ENCODE results near the gene SETD1B. TPM values are rescaled to one million over a fixed set of nuclear protein-coding genes. Genes with fewer than 3 reads are reported as not detected.

Gene SETD1B
- polyA plus RNA-seq, 4 donors: 13.6 to 17.3 (median 15.6) TPM

DNA sequence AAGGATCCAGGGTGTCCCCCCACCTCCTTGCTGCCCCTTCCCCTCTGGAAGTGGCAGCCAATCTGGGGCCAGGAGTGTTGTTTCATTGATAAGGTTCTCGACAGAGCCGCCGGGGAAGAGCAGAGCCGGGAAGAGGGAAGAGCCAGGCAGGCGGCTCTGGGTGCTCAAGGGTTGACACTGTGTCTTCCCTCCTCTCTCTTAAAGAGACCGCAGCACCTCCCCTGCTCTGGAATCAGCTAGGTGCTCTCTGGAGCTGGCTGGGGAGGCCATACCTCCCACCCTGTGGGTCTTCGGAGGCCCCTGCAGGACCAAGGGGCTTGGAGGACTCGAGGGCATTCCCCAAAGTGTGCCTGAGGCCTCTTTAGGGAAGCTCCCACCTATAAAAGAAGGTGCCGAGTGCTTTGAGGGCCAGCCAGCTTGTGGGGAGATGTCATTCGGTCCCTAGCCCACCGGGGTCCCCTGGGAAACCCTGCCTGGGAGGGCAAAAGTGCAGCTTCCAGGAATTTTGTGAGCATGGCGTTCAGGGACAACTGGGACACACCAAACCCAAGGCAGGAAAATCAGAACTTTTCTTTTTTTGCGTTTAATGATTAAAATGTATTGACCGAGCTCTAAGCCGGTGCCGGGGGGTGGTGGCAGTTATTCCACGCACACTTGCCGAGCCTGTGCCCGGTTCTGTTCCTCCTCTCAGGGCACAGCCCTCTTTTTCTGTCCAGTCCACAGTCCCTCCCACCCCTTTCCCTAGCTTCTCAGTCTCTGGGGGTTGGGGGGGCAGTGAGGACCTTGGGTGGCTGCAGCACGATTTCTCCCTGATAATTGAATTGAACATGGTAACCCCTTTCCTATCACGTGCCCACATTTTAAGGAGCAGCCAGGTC is 3.0 kb downstream of the SETD1B start:
- DNase-seq (ENCODE audit: low read depth in 4 of 4, low spot score in 3 of 4): no peak

DNA sequence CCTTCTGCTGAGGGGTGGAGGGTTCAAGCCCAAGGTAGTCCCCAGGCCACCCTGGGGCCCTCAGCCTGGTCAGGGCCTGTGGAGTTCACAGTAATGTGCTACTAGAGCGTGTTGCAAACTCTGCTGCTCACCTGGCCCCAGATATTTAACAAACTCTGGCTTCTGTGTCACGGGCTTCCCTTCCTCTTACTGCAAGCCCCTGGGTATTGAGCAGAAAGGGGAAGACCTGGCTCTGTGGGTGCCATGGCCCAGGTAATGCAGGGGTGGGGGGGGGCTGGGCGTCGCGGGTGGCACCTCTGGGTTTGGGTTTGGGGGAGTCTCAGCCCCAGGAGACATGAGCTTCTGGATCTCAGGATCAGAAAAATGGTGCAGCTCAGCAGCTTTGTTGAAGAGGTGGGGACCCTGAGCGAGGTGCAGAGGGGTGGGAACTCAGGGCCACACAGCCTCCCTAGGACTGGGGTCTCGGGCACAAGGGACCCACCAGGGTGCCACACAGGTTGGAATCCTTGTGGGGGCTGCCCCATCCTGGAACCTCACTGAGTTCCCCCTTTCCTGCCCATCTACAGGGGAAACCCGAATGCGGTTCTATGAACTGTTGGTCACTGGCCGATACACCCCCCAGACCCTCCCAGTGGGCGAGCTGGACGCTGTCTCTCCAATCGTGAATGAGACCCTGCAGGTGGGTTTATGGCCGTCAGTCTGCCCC is 4.0 kb downstream of the SETD1B start:
- DNase-seq (ENCODE audit: low read depth in 4 of 4, low spot score in 3 of 4): no peak

DNA sequence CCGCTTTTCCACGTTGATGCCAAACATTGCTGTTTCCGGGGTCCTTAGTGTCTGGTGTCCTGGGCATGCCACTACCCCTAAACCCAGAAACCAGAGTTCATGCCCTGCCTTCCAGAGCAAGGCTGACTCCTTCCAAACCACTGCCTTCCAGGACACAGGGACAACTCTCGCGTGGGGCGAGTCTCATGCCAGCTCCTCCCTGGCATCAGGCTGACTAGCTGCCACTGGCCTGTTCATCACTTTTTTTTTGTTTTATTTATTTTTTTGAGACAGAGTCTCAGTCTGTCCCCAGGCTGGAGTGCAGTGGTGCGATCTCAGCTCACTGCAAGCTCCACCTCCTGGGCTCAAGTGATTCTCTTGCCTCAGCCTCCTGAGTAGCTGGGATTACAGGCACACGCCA is 4.8 kb downstream of the SETD1B start:
- no peak for DNase-seq (ENCODE audit: low read depth in 4 of 4, low spot score in 3 of 4)

DNA sequence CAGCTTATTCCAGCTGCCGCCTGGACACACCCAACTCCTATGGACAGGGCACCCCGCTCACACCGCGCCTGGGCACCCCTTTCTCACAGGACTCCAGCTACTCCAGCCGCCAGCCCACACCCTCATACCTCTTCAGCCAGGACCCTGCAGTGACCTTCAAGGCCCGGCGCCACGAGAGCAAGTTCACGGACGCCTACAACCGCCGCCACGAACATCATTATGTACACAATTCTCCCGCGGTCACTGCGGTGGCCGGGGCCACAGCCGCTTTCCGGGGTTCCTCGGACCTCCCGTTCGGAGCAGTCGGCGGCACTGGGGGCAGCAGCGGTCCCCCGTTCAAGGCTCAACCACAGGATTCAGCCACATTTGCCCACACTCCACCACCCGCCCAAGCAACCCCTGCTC is 5.9 kb downstream of the SETD1B start:
- no peak for DNase-seq (ENCODE audit: low read depth in 4 of 4, low spot score in 3 of 4)

DNA sequence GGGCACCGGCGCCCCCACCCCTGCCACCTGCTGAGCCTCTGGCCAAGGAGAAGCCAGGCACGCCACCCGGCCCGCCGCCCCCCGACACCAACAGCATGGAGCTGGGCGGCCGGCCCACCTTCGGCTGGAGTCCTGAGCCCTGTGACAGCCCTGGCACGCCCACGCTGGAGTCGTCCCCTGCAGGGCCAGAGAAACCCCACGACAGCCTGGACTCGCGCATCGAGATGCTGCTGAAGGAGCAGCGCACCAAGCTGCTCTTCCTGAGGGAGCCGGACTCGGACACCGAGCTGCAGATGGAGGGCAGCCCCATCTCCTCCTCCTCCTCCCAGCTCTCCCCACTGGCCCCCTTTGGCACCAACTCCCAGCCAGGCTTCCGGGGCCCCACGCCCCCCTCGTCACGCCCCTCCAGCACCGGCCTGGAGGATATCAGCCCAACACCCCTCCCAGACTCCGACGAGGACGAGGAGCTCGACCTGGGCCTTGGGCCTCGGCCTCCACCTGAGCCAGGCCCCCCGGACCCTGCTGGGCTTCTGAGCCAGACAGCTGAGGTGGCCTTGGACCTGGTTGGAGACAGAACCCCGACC is 6.5 kb downstream of the SETD1B start:
- DNase-seq (ENCODE audit: low read depth in 4 of 4, low spot score in 3 of 4): no peak

DNA sequence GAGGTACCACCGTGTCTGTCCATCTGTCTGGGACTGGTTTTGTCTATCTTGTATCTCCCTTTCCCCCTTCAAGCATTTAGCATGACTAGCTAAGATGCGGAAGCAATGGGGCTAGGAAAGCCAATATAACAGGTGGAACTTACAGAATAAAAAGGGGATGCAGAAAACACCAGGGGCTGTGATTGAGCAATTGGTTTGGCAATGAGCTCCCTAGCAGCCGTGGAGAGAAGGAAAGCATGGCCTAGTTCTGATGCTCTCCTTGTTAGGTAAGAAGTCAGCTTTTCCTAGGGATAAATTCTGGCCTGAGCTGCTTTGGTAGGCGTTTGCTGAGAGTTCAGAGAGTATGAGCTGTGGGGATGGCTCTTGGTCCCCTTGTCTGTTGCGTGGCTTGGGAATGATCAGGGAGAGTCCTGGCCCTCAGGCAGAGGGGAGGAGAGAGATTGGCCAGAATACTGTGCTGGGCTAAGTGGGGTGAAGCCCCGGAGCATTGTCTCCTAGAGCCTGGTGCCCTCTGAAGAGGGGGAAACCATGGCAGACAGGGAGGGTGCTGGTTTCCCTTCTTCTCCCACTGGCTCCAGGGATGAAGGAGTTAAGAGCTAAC is 7.1 kb downstream of the SETD1B start:
- DNase-seq (ENCODE audit: low read depth in 4 of 4, low spot score in 3 of 4): no peak

DNA sequence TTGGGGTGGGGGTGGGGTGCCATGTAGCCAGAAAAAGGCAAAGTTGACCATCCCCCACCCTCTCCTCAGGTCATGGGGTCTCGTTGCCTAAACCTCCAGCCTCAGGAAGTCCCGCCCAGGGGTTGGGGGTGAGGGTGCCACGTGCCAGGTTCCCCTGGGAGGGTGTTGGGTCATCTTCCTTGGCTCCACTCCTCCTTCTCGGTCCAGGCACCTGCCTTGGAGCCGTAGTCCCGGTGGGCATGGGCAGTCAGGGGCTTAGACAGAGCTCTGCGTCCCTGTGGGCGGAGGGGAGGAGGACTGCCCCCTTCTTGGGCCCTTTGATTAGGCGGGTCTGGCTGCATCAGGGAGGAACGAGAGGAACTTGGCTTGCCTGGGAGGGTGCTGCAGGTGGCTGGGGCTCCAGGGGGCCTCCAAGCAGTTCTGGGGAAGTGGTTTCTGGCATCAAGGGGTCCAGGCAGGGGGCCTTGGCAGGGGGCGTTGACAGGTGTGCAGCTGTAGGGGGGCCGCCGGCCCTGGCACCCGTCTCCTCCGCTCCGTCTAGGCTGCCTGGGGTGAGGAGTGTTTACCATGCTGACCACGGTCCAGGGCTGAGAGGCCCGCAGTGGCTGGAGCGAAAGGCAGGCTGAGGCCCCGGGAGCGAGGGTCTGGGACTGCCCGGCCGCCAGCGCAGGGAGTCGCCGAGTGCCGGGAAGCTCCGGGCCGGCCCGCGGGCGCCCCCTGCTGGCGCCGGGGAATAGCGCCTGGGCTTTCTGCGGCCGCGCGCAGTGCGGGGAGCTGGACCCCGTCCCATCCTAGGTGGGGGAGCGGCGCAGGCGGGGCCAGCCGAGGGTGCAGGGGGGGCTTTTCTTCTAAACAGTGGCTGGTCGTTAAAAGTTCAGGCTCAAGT is 7.9 kb downstream of the SETD1B start:
- DNase-seq (ENCODE audit: low read depth in 4 of 4, low spot score in 3 of 4): no peak

DNA sequence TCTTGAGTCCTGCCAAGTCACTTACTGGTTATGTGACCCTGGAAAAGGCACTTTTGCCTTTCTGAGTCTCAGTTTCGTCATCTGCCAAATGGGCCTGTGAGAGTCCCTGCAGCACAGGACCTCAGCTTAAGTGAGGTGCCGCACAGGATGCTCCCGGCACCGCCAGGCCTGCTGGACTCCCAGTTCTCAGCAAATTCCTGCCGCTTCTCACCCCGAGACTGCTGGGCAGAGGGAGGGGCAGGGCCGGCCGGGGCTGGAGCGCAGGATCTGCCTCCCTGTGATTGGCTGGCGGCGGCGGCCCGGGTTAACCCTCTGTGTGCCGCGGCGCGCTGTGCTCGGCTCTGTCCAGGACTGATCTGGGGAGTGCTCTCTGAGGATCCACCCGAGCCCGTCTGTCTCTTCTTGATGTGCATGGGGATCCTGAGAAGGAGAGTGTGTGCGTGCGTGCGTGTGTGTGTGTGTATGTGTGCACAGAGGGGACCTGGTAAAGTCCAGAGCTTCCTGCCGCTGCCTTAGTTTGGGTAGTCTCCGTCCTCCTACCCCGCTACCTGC is 8.6 kb downstream of the SETD1B start:
- no peak for DNase-seq (ENCODE audit: low read depth in 4 of 4, low spot score in 3 of 4)

DNA sequence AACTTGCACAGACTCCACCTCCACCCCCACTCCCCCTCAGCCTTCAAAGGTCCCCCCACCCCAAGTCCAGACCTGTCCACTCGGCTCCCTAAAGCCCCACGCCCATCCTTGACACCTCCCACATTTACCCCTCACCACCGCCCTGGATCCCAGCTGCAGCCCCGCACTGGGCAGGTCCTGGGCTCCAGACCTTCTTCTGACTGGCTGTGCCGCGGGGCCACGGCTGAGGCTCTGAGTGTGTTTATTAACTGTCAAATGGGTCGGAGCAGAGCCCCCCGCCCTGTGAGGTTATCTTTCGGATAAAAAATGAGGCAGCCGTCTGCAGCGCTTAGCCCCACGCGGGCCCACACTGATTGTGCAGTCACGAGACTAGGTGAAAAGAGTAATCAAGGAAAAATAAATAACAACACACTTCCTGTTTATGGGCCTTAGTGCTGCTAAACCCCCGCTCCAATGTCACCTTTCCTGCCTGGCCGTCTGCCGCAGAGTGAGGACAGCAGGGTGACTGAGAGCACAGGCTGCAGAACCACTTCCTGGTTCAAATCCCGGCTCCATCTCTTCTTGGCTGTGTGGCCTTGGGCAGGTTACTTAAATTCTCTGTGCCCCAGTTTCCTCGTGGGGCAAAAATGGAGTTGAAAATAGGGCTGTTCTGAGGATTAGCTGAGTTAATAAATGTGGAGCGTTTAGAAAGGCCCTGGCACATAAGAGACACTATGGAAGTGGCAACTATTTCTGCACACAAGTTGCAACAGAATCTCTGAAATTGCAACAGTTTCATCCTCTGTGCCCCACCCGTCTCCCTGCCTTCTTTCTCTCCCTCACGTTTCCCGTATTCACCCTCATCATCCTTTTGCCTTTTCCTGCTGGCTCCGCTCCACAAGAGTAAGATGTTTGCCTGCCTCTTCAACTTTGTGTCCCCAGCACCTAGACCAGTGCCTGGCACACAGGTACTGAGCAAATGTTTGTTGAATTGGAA is 9.4 kb downstream of the SETD1B start:
- DNase-seq (ENCODE audit: low read depth in 4 of 4, low spot score in 3 of 4): no peak

DNA sequence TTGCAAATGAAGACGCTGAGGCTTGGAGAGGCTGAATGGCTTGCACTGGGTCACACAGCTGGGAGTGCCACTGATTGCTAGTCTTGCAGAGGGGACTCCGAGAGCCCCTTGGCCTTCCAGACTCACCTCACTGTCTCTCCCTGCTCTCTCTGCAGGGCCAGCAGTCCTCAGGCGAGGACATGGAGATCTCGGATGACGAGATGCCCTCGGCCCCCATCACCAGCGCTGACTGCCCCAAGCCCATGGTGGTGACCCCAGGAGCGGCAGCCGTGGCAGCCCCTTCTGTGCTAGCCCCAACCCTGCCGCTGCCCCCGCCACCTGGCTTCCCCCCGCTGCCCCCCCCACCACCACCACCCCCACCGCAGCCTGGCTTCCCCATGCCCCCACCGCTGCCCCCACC is 10.1 kb downstream of the SETD1B start:
- no peak for DNase-seq (ENCODE audit: low read depth in 4 of 4, low spot score in 3 of 4)

DNA sequence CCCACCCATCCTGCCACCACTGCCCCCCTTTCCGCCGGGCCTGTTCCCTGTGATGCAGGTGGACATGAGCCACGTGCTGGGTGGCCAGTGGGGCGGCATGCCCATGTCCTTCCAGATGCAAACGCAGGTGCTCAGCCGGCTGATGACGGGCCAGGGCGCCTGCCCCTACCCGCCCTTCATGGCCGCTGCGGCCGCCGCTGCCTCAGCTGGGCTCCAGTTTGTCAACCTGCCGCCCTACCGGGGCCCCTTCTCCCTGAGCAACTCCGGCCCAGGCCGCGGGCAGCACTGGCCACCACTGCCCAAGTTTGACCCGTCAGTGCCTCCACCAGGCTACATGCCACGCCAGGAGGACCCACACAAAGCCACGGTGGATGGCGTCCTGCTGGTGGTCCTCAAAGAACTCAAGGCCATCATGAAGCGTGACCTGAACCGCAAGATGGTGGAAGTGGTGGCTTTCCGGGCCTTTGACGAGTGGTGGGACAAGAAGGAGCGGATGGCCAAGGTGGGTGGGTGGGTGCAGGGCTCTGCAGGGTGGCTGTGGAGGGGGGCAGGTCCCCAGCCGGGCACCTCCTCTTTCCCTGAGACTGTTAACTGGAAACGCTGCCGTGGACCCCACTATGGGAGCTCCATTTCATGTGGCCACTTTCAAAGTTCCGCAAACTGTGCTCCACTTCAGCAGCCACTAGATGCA is 10.8 kb downstream of the SETD1B start:
- DNase-seq (ENCODE audit: low read depth in 4 of 4, low spot score in 3 of 4): no peak

DNA sequence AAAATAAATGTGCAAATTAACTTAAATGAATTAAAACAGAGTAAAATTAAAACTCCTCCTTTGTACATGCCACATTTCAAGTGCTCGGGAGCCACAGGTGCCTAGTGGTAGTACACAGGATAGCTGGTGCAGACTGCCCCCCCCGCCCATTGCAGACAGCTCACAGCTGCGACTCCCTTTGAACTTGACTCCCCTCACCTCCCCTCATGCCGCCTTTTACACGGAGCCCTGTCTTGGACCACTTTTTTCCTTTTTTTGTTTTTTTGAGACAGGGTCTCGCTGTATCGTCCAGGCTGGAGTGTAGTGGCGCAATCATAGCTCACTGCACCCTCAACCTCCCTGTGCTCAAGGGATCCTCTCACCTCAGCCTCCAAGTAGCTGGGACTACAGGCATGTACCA is 11.5 kb downstream of the SETD1B start:
- DNase-seq (ENCODE audit: low read depth in 4 of 4, low spot score in 3 of 4): no peak

DNA sequence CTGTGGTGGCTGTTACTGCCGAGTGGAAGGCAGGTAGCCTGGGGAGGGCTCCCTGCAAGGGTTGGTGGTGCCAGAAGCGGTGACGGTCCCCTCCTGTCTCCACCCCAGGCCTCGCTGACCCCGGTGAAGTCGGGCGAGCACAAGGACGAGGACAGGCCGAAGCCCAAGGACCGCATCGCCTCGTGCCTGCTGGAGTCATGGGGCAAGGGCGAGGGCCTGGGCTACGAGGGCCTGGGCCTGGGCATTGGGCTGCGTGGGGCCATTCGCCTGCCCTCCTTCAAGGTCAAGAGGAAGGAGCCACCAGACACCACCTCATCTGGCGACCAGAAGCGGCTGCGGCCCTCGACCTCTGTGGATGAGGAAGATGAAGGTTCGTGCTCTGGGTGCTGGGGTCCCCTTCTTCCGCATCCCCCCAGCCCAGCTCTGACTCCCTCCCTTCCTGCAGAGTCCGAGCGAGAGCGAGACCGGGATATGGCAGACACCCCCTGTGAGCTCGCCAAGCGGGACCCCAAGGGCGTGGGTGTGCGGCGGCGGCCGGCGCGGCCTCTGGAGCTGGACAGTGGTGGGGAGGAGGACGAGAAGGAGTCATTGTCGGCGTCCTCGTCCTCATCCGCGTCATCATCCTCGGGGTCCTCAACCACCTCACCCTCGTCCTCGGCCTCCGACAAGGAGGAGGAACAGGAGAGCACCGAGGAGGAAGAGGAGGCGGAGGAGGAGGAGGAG is 13.3 kb downstream of the SETD1B start:
- DNase-seq (ENCODE audit: low read depth in 4 of 4, low spot score in 3 of 4): no peak

DNA sequence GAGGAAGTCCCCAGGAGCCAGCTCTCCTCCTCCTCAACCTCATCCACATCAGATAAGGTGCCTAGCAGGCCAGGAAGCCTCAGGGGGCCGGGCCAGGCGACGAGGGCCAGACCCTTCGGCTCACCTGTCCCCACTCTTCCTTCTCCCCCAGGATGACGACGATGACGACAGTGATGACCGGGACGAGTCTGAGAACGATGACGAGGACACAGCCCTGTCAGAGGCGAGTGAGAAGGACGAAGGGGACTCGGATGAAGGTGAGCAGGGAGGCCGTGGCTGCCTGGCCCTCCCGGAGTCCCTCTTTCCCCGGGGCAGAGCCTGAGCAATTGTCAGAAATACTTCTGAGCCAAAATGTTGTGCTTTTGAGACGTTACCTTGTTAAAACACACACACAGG is 13.8 kb downstream of the SETD1B start:
- DNase-seq (ENCODE audit: low read depth in 4 of 4, low spot score in 3 of 4): no peak

DNA sequence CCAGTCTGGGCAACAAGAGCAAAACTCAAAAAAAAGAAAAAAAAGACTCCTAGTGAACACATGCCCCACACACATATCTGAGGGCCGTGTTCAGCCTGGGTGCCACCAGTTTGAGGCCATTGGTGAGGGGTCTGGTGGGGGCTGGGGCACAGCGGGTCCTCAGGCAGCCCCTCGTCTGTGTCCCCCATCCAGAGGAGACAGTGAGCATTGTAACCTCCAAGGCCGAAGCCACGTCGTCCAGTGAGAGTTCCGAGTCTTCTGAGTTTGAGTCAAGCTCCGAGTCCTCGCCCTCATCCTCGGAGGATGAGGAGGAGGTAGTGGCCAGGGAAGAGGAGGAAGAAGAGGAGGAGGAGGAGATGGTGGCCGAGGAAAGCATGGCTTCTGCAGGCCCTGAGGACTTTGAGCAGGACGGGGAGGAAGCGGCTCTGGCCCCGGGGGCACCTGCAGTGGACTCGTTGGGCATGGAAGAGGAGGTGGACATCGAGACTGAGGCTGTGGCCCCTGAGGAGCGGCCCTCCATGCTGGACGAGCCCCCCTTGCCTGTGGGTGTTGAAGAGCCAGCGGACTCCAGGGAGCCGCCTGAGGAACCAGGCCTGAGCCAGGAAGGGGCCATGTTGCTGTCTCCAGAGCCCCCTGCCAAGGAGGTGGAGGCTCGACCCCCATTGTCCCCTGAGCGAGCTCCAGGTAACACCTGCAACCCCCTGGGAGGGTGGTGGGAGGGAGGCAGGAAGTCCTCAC is 15.6 kb downstream of the SETD1B start:
- DNase-seq (ENCODE audit: low read depth in 4 of 4, low spot score in 3 of 4): no peak

DNA sequence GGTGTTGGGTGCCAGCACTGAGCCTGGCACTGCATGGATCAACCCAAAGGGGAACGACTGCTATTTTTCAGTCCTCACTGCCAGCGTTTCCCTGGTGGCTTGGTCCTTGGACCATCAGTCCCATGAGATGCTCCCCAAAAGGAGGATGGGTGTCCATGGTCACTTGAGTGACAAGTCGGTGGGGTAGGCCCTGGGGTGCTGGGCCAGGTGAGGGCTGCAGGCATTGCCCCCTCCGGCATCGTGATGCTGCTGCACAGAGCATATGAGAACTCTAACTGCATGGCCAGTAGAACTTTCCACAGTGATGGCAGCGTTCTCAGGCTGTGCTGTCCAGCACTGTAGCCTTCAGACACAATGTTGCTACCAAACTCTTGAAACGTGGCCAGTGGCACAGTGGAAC is 16.2 kb downstream of the SETD1B start:
- DNase-seq (ENCODE audit: low read depth in 4 of 4, low spot score in 3 of 4): no peak

Measured in right renal pelvis (tissue), 4 donors.